MCF 10A (cell line): ENCODE results near the gene STIM2. TPM values are rescaled to one million over a fixed set of nuclear protein-coding genes. Genes with fewer than 3 reads are reported as not detected.
"Not testable (repeated sequence)": the region's sequence is repeated elsewhere in the genome, so short reads cannot be mapped to it uniquely, and the experiment has no call there.

Source experiments
- BruUV-seq: library from RNA; stranded (reverse); fragments of 400-500 nt; replicated peaks from 2 replicates; lab custom pipeline; 2021; lab: Mats Ljungman, UMichigan
- CTCF ChIA-PET: fragments of 300-600 bp; sonication (Branson Sonifier 250); formaldehyde crosslinking; extraction: SDS; loops from one replicate; lab custom pipeline; 2021; ENCODE audit warnings: antibody characterized with exemption, inconsistent platforms; lab: Yijun Ruan, JAX
- POLR2A ChIA-PET: fragments of 300-600, 350-650 bp; sonication (Branson Sonifier 250); formaldehyde crosslinking; extraction: SDS; loops from one replicate; lab custom pipeline; 2020; ENCODE audit warnings: antibody characterized with exemption, inconsistent platforms; lab: Yijun Ruan, JAX
- DNase-seq: peaks from one replicate; pipeline ENCODE4 v3.0.0-alpha.2; 2018; ENCODE audit not compliant: unreplicated experiment
- H3K27ac Mint-ChIP-seq: one replicate; pipeline ENCODE4 v1.8.0; 2022; ENCODE audit warnings: mild to moderate bottlenecking, low read depth, mixed read lengths; ENCODE audit not compliant: unreplicated experiment
- H3K27me3 Mint-ChIP-seq: one replicate; pipeline ENCODE4 v1.8.0; 2022; ENCODE audit warnings: mixed read lengths; ENCODE audit not compliant: insufficient read depth, unreplicated experiment
- H3K36me3 Mint-ChIP-seq: one replicate; pipeline ENCODE4 v1.8.0; 2022; ENCODE audit warnings: mild to moderate bottlenecking, moderate library complexity, mixed read lengths; ENCODE audit not compliant: insufficient read depth, unreplicated experiment
- H3K4me1 Mint-ChIP-seq: one replicate; pipeline ENCODE4 v1.8.0; 2022; ENCODE audit warnings: mixed read lengths; ENCODE audit not compliant: insufficient read depth, unreplicated experiment
- H3K4me3 Mint-ChIP-seq: one replicate; pipeline ENCODE4 v1.8.0; 2022; ENCODE audit warnings: mild to moderate bottlenecking, moderate library complexity, mixed read lengths; ENCODE audit not compliant: unreplicated experiment
- H3K9me3 Mint-ChIP-seq: one replicate; pipeline ENCODE4 v1.8.0; 2022; ENCODE audit warnings: mixed read lengths; ENCODE audit not compliant: unreplicated experiment
- intact Hi-C: fragments of 100-400 bp; cut with micrococcal nuclease; formaldehyde crosslinking; loops from 2 replicates; pipeline ENCODE4 v1.14.1; 2022
- total RNA-seq: library from RNA; stranded (reverse); gene quantifications from 2 replicates; pipeline ENCODE4 v1.2.3, GENCODE V29; 2022
- TF ChIP-seq, protein P1 (sequence below): fragments of 200-600 bp; IDR thresholded peaks from one replicate; pipeline ENCODE4 v1.8.0; 2022; ENCODE audit warnings: antibody characterized with exemption, mild to moderate bottlenecking; ENCODE audit not compliant: unreplicated experiment

STIM2 gene
- total RNA-seq, 1 experiment from 2014 or later: 18.5 TPM

GRCh38 chr4:26891054-26891453 lies 30.4 kb downstream of the STIM2 start:
- H3K4me1 Mint-ChIP-seq: no peaks in the 10 kb centered on the region
- H3K27me3 Mint-ChIP-seq: no peaks in the 10 kb centered on the region
- H3K9me3 Mint-ChIP-seq: no peaks in the 10 kb centered on the region
- ChIA-PET POLR2A (no interaction called here), CTCF (no interaction called here)
- no peak overlapping the region for H3K27ac Mint-ChIP-seq
- H3K36me3 Mint-ChIP-seq: no peaks in the 10 kb centered on the region
- no peak for DNase-seq
- intact Hi-C loops: no loop called here
- TF ChIP-seq, protein P1, sequence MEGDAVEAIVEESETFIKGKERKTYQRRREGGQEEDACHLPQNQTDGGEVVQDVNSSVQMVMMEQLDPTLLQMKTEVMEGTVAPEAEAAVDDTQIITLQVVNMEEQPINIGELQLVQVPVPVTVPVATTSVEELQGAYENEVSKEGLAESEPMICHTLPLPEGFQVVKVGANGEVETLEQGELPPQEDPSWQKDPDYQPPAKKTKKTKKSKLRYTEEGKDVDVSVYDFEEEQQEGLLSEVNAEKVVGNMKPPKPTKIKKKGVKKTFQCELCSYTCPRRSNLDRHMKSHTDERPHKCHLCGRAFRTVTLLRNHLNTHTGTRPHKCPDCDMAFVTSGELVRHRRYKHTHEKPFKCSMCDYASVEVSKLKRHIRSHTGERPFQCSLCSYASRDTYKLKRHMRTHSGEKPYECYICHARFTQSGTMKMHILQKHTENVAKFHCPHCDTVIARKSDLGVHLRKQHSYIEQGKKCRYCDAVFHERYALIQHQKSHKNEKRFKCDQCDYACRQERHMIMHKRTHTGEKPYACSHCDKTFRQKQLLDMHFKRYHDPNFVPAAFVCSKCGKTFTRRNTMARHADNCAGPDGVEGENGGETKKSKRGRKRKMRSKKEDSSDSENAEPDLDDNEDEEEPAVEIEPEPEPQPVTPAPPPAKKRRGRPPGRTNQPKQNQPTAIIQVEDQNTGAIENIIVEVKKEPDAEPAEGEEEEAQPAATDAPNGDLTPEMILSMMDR: no peak
- no peak overlapping the region for H3K4me3 Mint-ChIP-seq
- no TSS peak for BruUV-seq

DNA sequence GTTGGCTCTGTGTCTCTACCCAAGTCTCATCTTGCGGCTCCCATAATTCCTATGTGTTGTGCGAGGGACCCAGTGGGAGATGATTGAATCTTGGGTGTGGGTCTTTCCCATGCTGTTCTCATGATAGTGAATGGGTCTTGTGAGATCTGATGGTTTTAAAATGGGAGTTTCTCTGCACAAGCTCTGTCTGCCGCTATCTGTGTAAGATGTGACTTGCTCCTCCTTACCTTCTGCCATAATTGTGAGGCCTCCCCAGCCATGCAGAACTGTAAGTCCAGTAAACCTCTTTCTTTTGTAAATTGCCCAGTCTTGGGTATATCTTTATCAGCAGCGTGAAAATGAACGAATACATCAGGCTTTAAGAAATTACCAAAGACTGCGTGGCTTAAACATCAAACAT lies 31.2 kb downstream of the STIM2 start:
- DNase-seq: no peak
- TF ChIP-seq, protein P1: no peak
- ChIA-PET CTCF (interaction anchor here (0.6 kb wide), 1 partner anchor 1098 kb away, joined by 3 read pairs; no protein-coding TSS in a partner anchor), POLR2A (interaction anchor here (1.0 to 1.5 kb wide), 2 partner anchors 12 to 37 kb away, joined by 3 to 4 read pairs; no protein-coding TSS in a partner anchor)
- Mint-ChIP-seq H3K27ac (no peak overlapping the region), H3K27me3 (no peaks in the 10 kb centered on the region), H3K4me1 (peaks cover 8% of the 10 kb centered on the region), H3K36me3 (no peaks in the 10 kb centered on the region), H3K9me3 (no peaks in the 10 kb centered on the region), H3K4me3 (no peak overlapping the region)
- intact Hi-C loops: no loop called here
- BruUV-seq: no TSS peak

GRCh38 chr4:26892480-26893150 lies 32.0 kb downstream of the STIM2 start:
- H3K27ac Mint-ChIP-seq: no peak overlapping the region
- BruUV-seq: no TSS peak
- no peaks in the 10 kb centered on the region for H3K9me3 Mint-ChIP-seq
- H3K27me3 Mint-ChIP-seq: no peaks in the 10 kb centered on the region
- TF ChIP-seq, protein P1: no peak
- peaks cover 9% of the 10 kb centered on the region for H3K4me1 Mint-ChIP-seq
- DNase-seq: no peak
- POLR2A ChIA-PET: interaction anchor here (1.0 to 1.5 kb wide), 2 partner anchors 13 to 36 kb away, joined by 3 to 4 read pairs; no protein-coding TSS in a partner anchor
- no peak overlapping the region for H3K4me3 Mint-ChIP-seq
- no peaks in the 10 kb centered on the region for H3K36me3 Mint-ChIP-seq
- intact Hi-C loops: no loop called here
- CTCF ChIA-PET: interaction anchor here (0.6 kb wide), 1 partner anchor 1099 kb away, joined by 3 read pairs; no protein-coding TSS in a partner anchor

- intact Hi-C loops: no loop called here
- DNase-seq: no peak
- ChIA-PET CTCF (interaction anchor here (0.6 kb wide), 1 partner anchor 18 kb away, joined by 3 read pairs; no protein-coding TSS in a partner anchor), POLR2A (interaction anchor here (1.0 to 1.5 kb wide), 2 partner anchors 14 to 32 kb away, joined by 3 to 4 read pairs; partner anchors contain the start of gene STIM2)
- Mint-ChIP-seq H3K27ac (no peak overlapping the region), H3K4me1 (peaks cover 9% of the 10 kb centered on the region), H3K27me3 (no peaks in the 10 kb centered on the region), H3K36me3 (no peaks in the 10 kb centered on the region), H3K9me3 (no peaks in the 10 kb centered on the region), H3K4me3 (no peak overlapping the region)
- TF ChIP-seq, protein P1: no peak
- no TSS peak for BruUV-seq
Observed at GRCh38 chr4:26893491-26893890, 32.9 kb downstream of the STIM2 start.

GRCh38 chr4:26894881-26895280 lies 34.2 kb downstream of the STIM2 start:
- peak; percentile 28 for DNase-seq
- H3K27me3 Mint-ChIP-seq, H3K36me3 Mint-ChIP-seq, BruUV-seq, H3K4me1 Mint-ChIP-seq, H3K9me3 Mint-ChIP-seq, H3K4me3 Mint-ChIP-seq, CTCF ChIA-PET, intact Hi-C loops: not testable (repeated sequence)
- POLR2A ChIA-PET: interaction anchor here (0.8 to 1.3 kb wide), 4 partner anchors 10 to 34 kb away, joined by 3 to 5 read pairs (median 4); partner anchors contain the start of gene STIM2
- H3K27ac Mint-ChIP-seq: peak overlapping the region; percentile 42
